Left ventricle myocardium inferior (tissue), 1 donor: ENCODE data around the gene DLG5. TPM values are rescaled to one million over a fixed set of nuclear protein-coding genes. Genes with fewer than 3 reads are reported as not detected.

Source experiments
- DNase-seq: peaks from one replicate; pipeline ENCODE4 v3.0.0-alpha.2; 2020
- H3K27ac ChIP-seq: fragments of 200-600 bp; replicated peaks from 2 replicates; pipeline ENCODE4 v1.8.0; 2021
- H3K27me3 ChIP-seq: fragments of 200-600 bp; 2 replicates; pipeline ENCODE4 v1.8.0; 2021; ENCODE audit warnings: low read depth
- H3K36me3 ChIP-seq: fragments of 200-600 bp; 2 replicates; pipeline ENCODE4 v1.8.0; 2021
- H3K4me1 ChIP-seq: fragments of 200-600 bp; 2 replicates; pipeline ENCODE4 v1.8.0; 2021
- H3K4me3 ChIP-seq: fragments of 200-600 bp; 2 replicates; pipeline ENCODE4 v1.8.0; 2021; ENCODE audit warnings: mild to moderate bottlenecking, moderate library complexity
- H3K9me3 ChIP-seq: fragments of 200-600 bp; replicated peaks from 2 replicates; pipeline ENCODE4 v1.8.0; 2021
- intact Hi-C: fragments of 100-400 bp; cut with micrococcal nuclease; formaldehyde crosslinking; loops from one replicate; pipeline ENCODE4 v1.11.0; 2022
- total RNA-seq: library from RNA; stranded (reverse); fragmentation: NEBNext Ultra II Directional; extraction: Animal tissue kit (Norgen Biotek cat#: 25700); gene quantifications from one replicate; pipeline ENCODE4 v1.2.1, GENCODE V29; 2021
- TF ChIP-seq, protein P1 (sequence below): fragments of 200-600 bp; IDR thresholded peaks from 2 replicates; pipeline ENCODE4 v1.8.0; 2021; ENCODE audit warnings: antibody characterized with exemption, mild to moderate bottlenecking, borderline replicate concordance
- donor health status: DM: no; HTN: yes; CAD: no; lungs with severe emphysema.

DLG5 gene
- total RNA-seq, 1 donor from 2014 or later, result 8.9 TPM

DNA sequence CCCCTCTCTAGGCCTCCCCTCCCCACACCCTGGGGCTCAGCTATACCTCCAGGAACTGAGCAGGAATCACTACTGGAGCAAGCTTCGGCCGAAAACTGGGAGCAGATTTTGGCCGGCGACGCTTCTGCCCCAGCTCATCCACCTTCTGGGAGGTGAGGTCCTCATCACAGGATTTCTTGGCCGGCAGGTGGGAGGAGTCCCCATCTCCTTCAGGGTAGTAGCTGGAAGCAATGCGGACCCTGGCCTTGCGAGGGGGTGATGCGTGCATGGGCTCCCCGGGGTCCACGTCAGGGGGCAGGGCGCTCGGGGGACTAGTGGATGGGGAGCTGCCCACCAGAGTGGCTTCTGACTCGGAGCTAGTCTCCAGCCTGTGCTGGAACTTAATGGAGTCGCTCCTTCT lies 105.5 kb downstream of the DLG5 start:
- Histone ChIP-seq H3K27me3 (no peaks in the 10 kb centered on the region), H3K27ac (no peak overlapping the region), H3K9me3 (no peaks in the 10 kb centered on the region), H3K36me3 (peaks cover 74% of the 10 kb centered on the region), H3K4me1 (no peaks in the 10 kb centered on the region), H3K4me3 (no peak overlapping the region)
- TF ChIP-seq, protein P1, sequence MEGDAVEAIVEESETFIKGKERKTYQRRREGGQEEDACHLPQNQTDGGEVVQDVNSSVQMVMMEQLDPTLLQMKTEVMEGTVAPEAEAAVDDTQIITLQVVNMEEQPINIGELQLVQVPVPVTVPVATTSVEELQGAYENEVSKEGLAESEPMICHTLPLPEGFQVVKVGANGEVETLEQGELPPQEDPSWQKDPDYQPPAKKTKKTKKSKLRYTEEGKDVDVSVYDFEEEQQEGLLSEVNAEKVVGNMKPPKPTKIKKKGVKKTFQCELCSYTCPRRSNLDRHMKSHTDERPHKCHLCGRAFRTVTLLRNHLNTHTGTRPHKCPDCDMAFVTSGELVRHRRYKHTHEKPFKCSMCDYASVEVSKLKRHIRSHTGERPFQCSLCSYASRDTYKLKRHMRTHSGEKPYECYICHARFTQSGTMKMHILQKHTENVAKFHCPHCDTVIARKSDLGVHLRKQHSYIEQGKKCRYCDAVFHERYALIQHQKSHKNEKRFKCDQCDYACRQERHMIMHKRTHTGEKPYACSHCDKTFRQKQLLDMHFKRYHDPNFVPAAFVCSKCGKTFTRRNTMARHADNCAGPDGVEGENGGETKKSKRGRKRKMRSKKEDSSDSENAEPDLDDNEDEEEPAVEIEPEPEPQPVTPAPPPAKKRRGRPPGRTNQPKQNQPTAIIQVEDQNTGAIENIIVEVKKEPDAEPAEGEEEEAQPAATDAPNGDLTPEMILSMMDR, result no peak
- no peak for DNase-seq
- intact Hi-C loops, result no loop called here

DNA sequence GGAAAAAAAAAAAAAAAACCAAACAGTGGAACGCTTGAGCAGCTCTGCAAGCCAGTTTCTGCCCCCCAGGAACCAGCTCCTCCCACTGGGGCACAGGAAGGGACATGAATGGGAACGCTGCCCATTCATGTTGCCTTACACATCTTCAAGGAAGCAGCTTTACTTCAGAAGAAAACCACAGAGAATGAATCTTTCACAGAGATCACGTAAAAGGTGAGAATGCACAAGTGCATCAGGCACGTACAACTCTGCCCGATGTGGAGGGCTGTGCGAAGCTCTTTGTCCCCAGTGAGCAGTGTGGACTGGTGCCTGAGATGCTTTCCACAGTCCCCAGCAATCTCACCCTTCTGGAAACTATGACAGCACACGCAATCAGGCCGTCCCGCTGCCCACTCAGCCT lies 106.2 kb downstream of the DLG5 start:
- Histone ChIP-seq H3K36me3 (peaks cover 81% of the 10 kb centered on the region), H3K4me1 (no peaks in the 10 kb centered on the region), H3K9me3 (no peaks in the 10 kb centered on the region), H3K4me3 (no peak overlapping the region), H3K27me3 (no peaks in the 10 kb centered on the region), H3K27ac (no peak overlapping the region)
- TF ChIP-seq, protein P1, result no peak
- intact Hi-C loops, result no loop called here
- DNase-seq, result no peak

GRCh38 chr10:77819210-77820112 lies 107.1 kb downstream of the DLG5 start:
- DNase-seq, result no peak
- Histone ChIP-seq H3K4me1 (no peaks in the 10 kb centered on the region), H3K9me3 (no peaks in the 10 kb centered on the region), H3K36me3 (peaks cover 84% of the 10 kb centered on the region), H3K27ac (no peak overlapping the region), H3K27me3 (no peaks in the 10 kb centered on the region), H3K4me3 (no peak overlapping the region)
- TF ChIP-seq, protein P1, result no peak
- intact Hi-C loops, result no loop called here

- peaks cover 88% of the 10 kb centered on the region for H3K36me3 ChIP-seq
- H3K4me3 ChIP-seq, result no peak overlapping the region
- intact Hi-C loops, result no loop called here
- no peak overlapping the region for H3K27ac ChIP-seq
- no peak for DNase-seq
- no peaks in the 10 kb centered on the region for H3K4me1 ChIP-seq
- H3K9me3 ChIP-seq, result no peaks in the 10 kb centered on the region
- H3K27me3 ChIP-seq, result no peaks in the 10 kb centered on the region
- TF ChIP-seq, protein P1, result no peak
Observed at GRCh38 chr10:77818378-77818777, 108.2 kb downstream of the DLG5 start.

GRCh38 chr10:77817541-77817940 lies 109.0 kb downstream of the DLG5 start:
- H3K27ac ChIP-seq, result no peak overlapping the region
- no peak overlapping the region for H3K4me3 ChIP-seq
- H3K36me3 ChIP-seq, result peaks cover 94% of the 10 kb centered on the region
- TF ChIP-seq, protein P1, result no peak
- DNase-seq, result no peak
- H3K9me3 ChIP-seq, result no peaks in the 10 kb centered on the region
- intact Hi-C loops, result no loop called here
- H3K4me1 ChIP-seq, result no peaks in the 10 kb centered on the region
- H3K27me3 ChIP-seq, result no peaks in the 10 kb centered on the region
